ENCODE measurements around the gene WHAMM. TPM values are rescaled to one million over a fixed set of nuclear protein-coding genes. Genes with fewer than 3 reads are reported as not detected.
"Not testable (repeated sequence)": the region's sequence is repeated elsewhere in the genome, so short reads cannot be mapped to it uniquely, and the experiment has no call there.

The WHAMM gene, protein sequence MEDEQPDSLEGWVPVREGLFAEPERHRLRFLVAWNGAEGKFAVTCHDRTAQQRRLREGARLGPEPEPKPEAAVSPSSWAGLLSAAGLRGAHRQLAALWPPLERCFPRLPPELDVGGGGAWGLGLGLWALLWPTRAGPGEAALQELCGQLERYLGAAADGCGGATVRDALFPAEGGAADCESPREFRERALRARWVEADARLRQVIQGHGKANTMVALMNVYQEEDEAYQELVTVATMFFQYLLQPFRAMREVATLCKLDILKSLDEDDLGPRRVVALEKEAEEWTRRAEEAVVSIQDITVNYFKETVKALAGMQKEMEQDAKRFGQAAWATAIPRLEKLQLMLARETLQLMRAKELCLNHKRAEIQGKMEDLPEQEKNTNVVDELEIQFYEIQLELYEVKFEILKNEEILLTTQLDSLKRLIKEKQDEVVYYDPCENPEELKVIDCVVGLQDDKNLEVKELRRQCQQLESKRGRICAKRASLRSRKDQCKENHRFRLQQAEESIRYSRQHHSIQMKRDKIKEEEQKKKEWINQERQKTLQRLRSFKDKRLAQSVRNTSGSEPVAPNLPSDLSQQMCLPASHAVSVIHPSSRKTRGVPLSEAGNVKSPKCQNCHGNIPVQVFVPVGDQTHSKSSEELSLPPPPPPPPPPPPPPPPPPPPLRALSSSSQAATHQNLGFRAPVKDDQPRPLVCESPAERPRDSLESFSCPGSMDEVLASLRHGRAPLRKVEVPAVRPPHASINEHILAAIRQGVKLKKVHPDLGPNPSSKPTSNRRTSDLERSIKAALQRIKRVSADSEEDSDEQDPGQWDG
- total RNA-seq, result 7.5 and 8.1 TPM in 2 replicates
- long read RNA-seq, result 0 reads

- H3K4me3 Mint-ChIP-seq (ENCODE audit: low read depth), result peak within 1 kb of the TSS; percentile 83
- peak; percentile 88 for DNase-seq (ENCODE audit: low spot score, unreplicated experiment)
- H3K4me1 Mint-ChIP-seq (ENCODE audit: low read depth), result peaks cover 14% of the 10 kb centered on the region
- H3K27ac Mint-ChIP-seq, result peak within 1 kb of the TSS; percentile 95
- H3K9me3 Mint-ChIP-seq (ENCODE audit: low read depth), result no peaks in the 10 kb centered on the region
- H3K27me3 Mint-ChIP-seq, result no peaks in the 10 kb centered on the region
- peak; percentile 32 for TF ChIP-seq CTCF (IDR thresholded peaks at IDR 0.05; ENCODE audit: unreplicated experiment)
- peaks cover 2% of the 10 kb centered on the region for H3K36me3 Mint-ChIP-seq (ENCODE audit: insufficient read depth)
These were observed at the start of gene WHAMM for GRCh38 chr15:82809308-82810060. Gene WHAMM (plus strand): TSS chr15:82809628. CDS start chr15:82809727, 99 bp downstream.

DNA sequence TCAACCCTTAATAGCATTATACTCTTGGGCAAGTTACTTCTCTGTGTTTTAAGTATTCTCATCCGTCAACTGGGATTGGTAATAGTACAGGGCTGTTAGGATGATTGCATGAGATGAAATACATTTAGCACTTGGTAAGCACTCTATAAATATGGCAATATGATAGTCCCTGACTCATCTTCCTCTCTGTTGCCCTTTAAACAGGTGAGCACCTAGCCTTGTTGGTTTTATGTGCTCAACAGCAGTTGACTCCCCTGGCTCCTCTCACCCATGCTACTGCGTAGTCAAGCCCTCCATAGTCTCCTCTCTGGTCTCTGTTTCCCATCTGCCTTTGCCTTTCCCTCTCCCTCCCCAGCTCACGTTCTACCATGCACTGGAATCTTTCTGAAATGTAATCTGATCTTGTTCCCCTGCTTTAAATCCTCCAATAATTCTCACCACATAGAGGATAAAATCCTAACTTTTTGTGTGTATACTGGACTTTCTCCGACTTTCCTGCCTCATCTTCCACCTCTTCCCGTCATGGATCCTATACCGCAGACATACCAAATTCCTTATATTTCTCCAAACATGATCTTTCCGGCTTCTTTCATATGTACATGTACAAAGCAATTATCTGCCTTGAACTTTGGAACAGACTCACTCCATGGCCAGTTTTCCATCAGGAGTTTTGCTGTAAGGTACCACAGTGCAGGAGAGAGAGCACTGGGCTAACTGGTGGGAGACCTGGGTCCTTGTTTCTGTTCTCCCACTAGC is 45.9 kb upstream of the WHAMM start:
- no peak overlapping the region for H3K4me3 Mint-ChIP-seq (ENCODE audit: low read depth)
- H3K36me3 Mint-ChIP-seq (ENCODE audit: insufficient read depth), result peaks cover 2% of the 10 kb centered on the region
- no peak for TF ChIP-seq CTCF (IDR thresholded peaks at IDR 0.05; ENCODE audit: unreplicated experiment)
- no peak for DNase-seq (ENCODE audit: low spot score, unreplicated experiment)
- no peaks in the 10 kb centered on the region for H3K9me3 Mint-ChIP-seq (ENCODE audit: low read depth)
- H3K27ac Mint-ChIP-seq, result no peak overlapping the region
- H3K27me3 Mint-ChIP-seq, result no peaks in the 10 kb centered on the region
- H3K4me1 Mint-ChIP-seq (ENCODE audit: low read depth), result no peaks in the 10 kb centered on the region

DNA sequence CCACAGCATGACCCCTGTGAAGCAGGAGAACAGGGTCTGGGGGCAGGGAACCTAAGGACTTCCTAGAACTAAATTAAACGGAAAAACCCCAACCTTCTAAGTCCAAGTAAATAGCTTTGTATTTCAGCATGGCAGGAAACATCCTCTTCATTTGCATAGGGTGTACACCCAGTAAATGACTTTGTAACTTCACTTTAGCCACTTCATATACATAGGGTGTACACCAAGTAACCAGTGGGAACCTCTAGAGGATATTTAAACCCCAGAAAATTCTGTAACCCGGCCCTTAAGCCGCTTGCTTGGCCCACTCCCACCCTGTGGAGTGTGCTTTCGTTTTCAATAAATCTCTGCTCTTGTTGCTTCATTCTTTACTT is 45.3 kb upstream of the WHAMM start:
- H3K4me3 Mint-ChIP-seq (ENCODE audit: low read depth), result no peak overlapping the region
- no peaks in the 10 kb centered on the region for H3K27me3 Mint-ChIP-seq
- H3K4me1 Mint-ChIP-seq (ENCODE audit: low read depth), result no peaks in the 10 kb centered on the region
- no peak overlapping the region for H3K27ac Mint-ChIP-seq
- DNase-seq (ENCODE audit: low spot score, unreplicated experiment), result no peak
- H3K9me3 Mint-ChIP-seq (ENCODE audit: low read depth), result no peaks in the 10 kb centered on the region
- peaks cover 2% of the 10 kb centered on the region for H3K36me3 Mint-ChIP-seq (ENCODE audit: insufficient read depth)
- TF ChIP-seq CTCF (IDR thresholded peaks at IDR 0.05; ENCODE audit: unreplicated experiment), result no peak

DNA sequence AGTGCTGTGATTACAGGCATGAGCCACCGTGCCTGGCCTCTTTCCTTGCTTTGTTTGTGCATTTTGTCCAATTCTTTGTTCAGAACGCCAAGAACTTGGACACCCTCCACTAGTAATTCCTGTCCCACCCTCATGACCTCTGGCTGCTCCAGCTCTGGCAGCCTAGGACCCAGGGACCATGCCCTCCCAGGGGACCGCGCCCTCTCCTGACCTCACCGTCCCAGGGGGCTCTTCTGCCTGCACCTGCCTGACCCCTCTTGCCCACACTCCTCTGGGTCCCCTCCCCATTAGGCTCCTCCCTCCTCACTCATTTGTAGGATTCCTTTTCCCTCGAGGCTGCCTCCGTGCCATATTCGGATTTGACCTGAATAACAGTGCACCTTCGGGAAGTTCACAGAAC is 44.7 kb upstream of the WHAMM start:
- H3K4me3 Mint-ChIP-seq (ENCODE audit: low read depth), result no peak overlapping the region
- no peaks in the 10 kb centered on the region for H3K4me1 Mint-ChIP-seq (ENCODE audit: low read depth)
- H3K27me3 Mint-ChIP-seq, result no peaks in the 10 kb centered on the region
- no peak for DNase-seq (ENCODE audit: low spot score, unreplicated experiment)
- no peak for TF ChIP-seq CTCF (IDR thresholded peaks at IDR 0.05; ENCODE audit: unreplicated experiment)
- no peaks in the 10 kb centered on the region for H3K9me3 Mint-ChIP-seq (ENCODE audit: low read depth)
- H3K27ac Mint-ChIP-seq, result no peak overlapping the region
- peaks cover 2% of the 10 kb centered on the region for H3K36me3 Mint-ChIP-seq (ENCODE audit: insufficient read depth)

DNA sequence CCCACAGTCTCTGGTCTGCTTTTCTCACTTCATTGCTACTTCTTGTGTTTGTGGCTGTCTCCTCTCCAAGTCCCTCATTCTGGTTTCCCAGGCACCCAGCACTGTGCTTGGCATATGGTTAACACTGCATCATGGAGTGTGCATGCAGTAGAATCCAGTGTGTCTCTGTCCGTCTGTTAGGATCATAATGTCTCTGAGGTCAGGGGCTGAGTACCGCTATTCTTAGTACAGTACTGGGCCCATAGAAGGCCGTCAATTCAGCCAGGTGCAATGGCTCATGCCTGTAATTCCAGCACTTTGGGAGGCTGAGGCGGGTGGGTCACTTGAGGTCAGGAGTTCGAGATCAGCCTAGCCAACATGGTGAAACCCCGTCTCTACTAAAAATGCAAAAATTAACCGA is 43.2 kb upstream of the WHAMM start:
- H3K9me3 Mint-ChIP-seq (ENCODE audit: low read depth); H3K27ac Mint-ChIP-seq; DNase-seq (ENCODE audit: low spot score, unreplicated experiment); H3K36me3 Mint-ChIP-seq (ENCODE audit: insufficient read depth); H3K4me1 Mint-ChIP-seq (ENCODE audit: low read depth); H3K27me3 Mint-ChIP-seq; H3K4me3 Mint-ChIP-seq (ENCODE audit: low read depth): not testable (repeated sequence)

Measured in progenitor cell of endocrine pancreas (in vitro differentiated cells).